Right atrium auricular region (tissue), 2 donors: ENCODE measurements around the gene MCF2L. TPM values are rescaled to one million over a fixed set of nuclear protein-coding genes. Genes with fewer than 3 reads are reported as not detected.

Experiments used
- DNase-seq: peaks from one replicate; pipeline ENCODE4 v3.0.0-alpha.2; 2019; ENCODE audit warnings: low spot score
- H3K27ac ChIP-seq, 2 donors: fragments of 200-600 bp; sonication (generic); 1 replicate in 1 of 2; 2 replicates in 1 of 2; pipeline ENCODE4 v1.5.1; 2016 to 2019
- H3K27me3 ChIP-seq, 2 donors: fragments of 200-600 bp; sonication (generic); one replicate each; pipeline versions ENCODE4 v1.5.1 to v1.6.0; 2017 to 2019
- H3K36me3 ChIP-seq: fragments of 200-600 bp; sonication (generic); one replicate; pipeline ENCODE4 v1.5.1; 2016
- H3K4me1 ChIP-seq, 2 donors: fragments of 200-600 bp; sonication (generic); one replicate each; pipeline versions ENCODE4 v1.5.1 to v1.6.0; 2017 to 2019
- H3K4me3 ChIP-seq, 2 donors: fragments of 200-600 bp; sonication (generic); 1 replicate in 1 of 2; 2 replicates in 1 of 2; pipeline ENCODE4 v1.5.1; 2017 to 2019; ENCODE audit warnings: mild to moderate bottlenecking in 1 of 2, moderate library complexity in 1 of 2
- H3K9me3 ChIP-seq, 2 donors: fragments of 200-600 bp; sonication (generic); one replicate each; pipeline ENCODE4 v1.5.1; 2019
- total RNA-seq, 2 donors: library from RNA; depleted of rRNA; stranded (reverse); fragments of >200 nt; gene quantifications; one replicate each; pipeline ENCODE4 v1.1.0, GENCODE V29; 2016
- TF ChIP-seq, protein P1 (sequence below), 2 donors: fragments of 200-600 bp; sonication (generic); IDR thresholded peaks; one replicate each; pipeline ENCODE4 v1.5.1; 2019; ENCODE audit warnings: antibody characterized with exemption in 2 of 2

Gene MCF2L
- total RNA-seq, 2 donors from 2014 or later, result 17.1 to 21.6 TPM

DNA sequence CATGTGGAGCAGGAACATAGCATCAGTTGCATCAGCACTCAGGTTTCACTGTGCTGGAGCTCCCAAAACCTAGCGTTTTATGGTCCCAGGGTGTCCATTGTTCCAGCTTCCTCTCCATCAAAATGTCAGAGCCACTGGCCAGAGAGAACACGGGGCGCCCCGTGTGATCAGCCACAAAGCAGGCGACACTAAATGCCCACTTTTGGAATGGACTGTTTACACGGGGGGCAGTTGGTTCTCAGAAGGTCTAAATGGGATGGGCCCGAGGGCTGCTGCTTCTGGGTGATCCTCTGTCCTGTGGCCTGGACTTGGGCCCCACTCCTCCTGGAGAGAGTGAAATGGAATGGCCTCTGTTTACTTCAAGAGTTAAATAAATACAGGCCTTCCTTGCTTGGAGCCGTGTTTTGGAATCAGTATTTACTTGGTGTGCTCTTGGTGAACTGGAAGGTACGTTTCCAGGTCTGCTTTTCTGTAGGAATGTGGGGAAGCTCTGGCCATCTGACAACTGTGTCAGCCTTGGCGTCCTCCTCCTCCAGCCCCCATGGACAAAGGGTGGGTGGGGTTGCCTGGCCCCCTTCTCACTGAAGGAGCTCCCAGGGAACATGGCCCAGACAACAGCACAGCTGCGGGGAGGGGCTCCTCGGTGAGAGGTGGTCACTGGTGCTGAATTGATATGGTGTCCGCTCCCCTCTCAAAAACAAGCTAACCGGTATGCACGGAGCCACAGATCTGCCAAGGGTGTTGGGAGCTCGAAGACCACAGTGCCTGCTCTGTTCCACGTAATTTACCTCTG is 16.1 kb upstream of the MCF2L start:
- H3K36me3 ChIP-seq, result no peaks in the 10 kb centered on the region
- no peak overlapping the region for H3K4me3 ChIP-seq
- TF ChIP-seq, protein P1, sequence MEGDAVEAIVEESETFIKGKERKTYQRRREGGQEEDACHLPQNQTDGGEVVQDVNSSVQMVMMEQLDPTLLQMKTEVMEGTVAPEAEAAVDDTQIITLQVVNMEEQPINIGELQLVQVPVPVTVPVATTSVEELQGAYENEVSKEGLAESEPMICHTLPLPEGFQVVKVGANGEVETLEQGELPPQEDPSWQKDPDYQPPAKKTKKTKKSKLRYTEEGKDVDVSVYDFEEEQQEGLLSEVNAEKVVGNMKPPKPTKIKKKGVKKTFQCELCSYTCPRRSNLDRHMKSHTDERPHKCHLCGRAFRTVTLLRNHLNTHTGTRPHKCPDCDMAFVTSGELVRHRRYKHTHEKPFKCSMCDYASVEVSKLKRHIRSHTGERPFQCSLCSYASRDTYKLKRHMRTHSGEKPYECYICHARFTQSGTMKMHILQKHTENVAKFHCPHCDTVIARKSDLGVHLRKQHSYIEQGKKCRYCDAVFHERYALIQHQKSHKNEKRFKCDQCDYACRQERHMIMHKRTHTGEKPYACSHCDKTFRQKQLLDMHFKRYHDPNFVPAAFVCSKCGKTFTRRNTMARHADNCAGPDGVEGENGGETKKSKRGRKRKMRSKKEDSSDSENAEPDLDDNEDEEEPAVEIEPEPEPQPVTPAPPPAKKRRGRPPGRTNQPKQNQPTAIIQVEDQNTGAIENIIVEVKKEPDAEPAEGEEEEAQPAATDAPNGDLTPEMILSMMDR (IDR thresholded peaks at IDR 0.05), result no peak
- no peaks in the 10 kb centered on the region for H3K27me3 ChIP-seq
- H3K9me3 ChIP-seq, result no peaks in the 10 kb centered on the region
- H3K27ac ChIP-seq, result no peak overlapping the region
- no peaks in the 10 kb centered on the region for H3K4me1 ChIP-seq
- DNase-seq, result no peak

DNA sequence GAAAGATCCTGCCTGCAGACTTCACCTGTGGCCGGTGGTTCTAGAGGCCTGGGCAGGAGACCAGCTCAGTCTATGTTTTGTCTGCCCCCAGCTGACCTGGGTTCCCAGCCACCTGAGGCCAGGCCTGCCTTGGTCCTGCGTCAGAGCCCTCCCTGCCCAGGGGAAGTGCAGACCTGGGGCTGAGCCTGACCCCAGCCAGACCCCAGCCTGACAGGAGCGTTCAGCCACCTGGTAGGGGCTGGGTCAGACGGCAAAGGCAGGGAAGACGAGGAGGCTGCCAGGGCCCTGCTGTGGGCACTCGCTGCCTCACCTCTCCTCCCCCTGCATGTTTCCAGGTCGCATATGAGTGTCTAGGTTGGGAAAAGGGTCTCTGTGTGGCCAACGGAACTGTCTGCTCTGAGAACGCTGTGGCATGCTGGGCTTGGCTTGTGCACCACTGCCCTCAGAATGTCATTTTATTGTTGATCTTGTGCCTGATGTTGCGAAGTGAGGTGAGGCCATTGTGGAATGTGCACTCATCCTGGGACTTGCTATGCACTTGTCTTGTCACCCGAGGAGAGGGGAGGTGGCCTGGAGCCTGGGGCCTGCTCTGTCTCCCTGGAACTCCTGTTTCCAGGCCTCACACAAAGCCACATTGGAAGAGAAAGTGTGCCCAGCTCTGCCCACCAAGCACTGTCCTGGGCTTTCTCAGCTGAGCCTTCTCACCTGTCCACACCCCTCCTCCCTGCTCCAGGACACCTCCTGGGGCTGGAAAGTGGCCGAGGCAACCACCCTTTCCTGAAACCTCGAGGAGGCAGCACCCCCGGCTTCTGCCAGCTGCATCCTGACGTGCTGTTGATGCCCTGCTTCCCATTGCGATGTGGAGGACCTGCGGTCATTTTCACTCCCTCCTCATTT is 15.2 kb upstream of the MCF2L start:
- Histone ChIP-seq H3K9me3 (no peaks in the 10 kb centered on the region), H3K4me3 (no peak overlapping the region)
- no peak for DNase-seq

DNA sequence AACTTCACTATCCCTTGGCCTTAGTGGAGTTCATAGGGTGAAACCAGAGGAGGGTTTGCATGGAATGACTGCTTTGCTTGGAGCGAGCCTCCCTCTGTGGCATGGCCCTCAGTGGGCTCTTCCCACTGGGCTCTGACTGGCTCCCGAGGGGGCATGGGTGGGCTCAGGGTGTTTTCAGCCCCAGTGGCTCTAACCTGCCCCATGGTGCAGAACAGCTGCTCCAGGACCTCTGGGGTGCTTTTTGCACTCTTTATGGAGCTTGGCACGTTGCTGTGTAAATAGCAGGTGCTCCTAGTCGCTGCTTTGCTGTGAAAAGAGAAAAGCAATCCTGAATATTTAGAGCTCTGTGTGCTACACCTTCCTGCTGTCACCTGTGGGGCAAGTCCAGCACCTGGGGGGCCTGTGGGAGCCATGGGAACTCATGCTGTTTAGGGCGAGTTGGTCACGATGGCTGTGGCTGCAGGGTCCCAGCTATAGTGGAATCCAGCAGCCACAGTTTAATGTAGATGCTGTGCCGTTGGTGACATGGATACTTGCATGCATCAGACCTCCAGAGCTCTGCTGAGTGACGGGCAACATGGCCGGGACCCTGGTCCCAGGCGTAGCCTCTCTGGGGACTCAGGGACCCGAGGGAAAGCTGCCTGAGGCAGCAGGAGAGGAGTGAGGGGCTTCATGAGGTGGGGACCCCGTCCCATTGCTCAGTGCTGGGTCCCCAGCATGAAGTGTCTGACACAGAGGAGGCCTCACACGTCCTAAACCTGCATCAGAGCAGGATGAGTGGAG is 14.3 kb upstream of the MCF2L start:
- TF ChIP-seq, protein P1 (IDR thresholded peaks at IDR 0.05), result no peak

More for the DNA sequence above, 15.2 kb upstream of the MCF2L start:
- Histone ChIP-seq H3K27ac (no peak overlapping the region), H3K27me3 (no peaks in the 10 kb centered on the region), H3K4me1 (peaks cover 0 to 8% of the 10 kb centered on the region in 2 donors), H3K36me3 (no peaks in the 10 kb centered on the region)
- TF ChIP-seq, protein P1 (IDR thresholded peaks at IDR 0.05), result no peak

DNA sequence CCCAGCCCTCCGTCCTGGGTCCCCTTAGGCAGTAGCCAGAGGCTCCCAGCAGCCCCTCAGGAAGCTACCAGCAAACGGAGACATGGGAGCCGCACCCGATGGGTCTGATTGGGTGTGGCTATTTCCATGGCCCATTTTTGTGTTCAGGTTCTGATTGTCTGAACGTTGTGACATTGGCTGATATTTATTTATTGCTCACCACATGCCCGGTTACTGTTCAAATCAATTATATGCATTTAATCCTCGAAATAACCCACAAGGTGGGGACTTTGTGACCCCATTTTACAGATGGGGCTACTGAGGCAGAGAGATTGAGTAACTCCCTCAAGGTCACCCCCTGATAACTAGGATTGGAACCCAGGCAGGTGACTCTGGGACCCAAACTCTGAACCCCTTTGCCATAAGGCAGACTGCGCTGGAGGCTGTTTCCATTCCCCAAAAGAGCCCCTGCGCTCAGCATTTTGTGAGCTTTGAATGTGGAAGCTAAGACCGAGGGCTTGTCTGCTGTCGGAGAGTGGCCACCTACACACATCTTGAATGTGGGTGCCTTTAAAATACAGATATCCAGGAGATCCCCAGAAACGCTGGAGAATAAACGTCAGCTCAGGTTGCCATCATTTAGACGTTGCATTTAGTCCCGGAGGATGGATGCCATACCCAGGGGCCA is 13.6 kb upstream of the MCF2L start:
- Histone ChIP-seq H3K4me1 (peaks cover 0 to 10% of the 10 kb centered on the region in 2 donors), H3K4me3 (no peak overlapping the region), H3K27ac (no peak overlapping the region), H3K36me3 (no peaks in the 10 kb centered on the region), H3K9me3 (no peaks in the 10 kb centered on the region), H3K27me3 (no peaks in the 10 kb centered on the region)
- TF ChIP-seq, protein P1 (IDR thresholded peaks at IDR 0.05), result no peak
- DNase-seq, result no peak

More for the DNA sequence above, 14.3 kb upstream of the MCF2L start:
- no peak overlapping the region for H3K4me3 ChIP-seq
- H3K27me3 ChIP-seq, result no peaks in the 10 kb centered on the region
- no peak overlapping the region for H3K27ac ChIP-seq
- peaks cover 0 to 10% of the 10 kb centered on the region in 2 donors for H3K4me1 ChIP-seq
- no peaks in the 10 kb centered on the region for H3K9me3 ChIP-seq
- DNase-seq, result no peak
- H3K36me3 ChIP-seq, result no peaks in the 10 kb centered on the region

DNA sequence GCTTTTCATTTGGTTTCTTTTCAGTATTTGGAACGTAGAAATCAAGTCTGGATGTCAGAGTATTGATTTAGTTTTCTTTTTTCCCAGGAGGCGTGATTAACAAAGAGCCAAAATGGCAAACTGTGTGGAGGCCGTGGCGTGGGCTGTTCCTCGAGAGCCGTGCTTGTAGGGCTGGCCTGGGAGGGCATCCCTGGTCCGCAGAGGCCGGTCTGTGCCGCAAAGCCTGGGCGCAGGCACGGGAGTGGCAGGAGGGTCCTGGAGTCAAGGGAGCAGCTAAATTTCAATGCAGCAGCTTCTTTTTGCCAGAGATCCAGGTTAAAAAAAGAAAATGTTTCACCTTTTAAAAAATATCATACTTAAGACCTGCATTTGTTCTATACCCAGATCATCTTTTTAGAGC is 13.1 kb upstream of the MCF2L start:
- Histone ChIP-seq H3K27me3 (no peaks in the 10 kb centered on the region), H3K9me3 (no peaks in the 10 kb centered on the region), H3K36me3 (no peaks in the 10 kb centered on the region), H3K4me1 (peaks cover 0 to 10% of the 10 kb centered on the region in 2 donors), H3K4me3 (no peak overlapping the region), H3K27ac (no peak overlapping the region)
- TF ChIP-seq, protein P1 (IDR thresholded peaks at IDR 0.05), result no peak
- no peak for DNase-seq
